RPMI8226 (cell line): ENCODE measurements around the gene CREB1.

Experiments
- DNase-seq: peaks from one replicate; pipeline ENCODE4 v3.0.0-alpha.2; 2015

Gene CREB1

DNA sequence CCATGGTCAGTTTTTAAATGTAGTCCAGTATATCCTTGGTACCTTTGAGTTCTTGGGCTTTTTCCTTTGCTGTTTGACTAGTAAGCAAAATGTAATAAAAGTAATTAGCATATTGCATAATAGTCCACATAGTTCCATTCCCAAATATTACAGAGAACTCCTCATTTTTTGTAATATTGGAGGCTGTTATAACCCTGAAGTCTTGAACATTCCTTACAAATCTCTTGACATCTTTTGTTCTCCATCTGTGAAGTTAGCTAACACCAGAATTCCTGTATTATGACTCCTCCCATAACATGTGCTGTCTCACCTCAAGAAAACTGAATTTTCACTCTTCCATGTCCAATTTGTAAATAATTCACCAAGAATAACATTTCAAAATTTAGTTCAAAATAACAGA is 17.1 kb downstream of the CREB1 start:
- no peak for DNase-seq

DNA sequence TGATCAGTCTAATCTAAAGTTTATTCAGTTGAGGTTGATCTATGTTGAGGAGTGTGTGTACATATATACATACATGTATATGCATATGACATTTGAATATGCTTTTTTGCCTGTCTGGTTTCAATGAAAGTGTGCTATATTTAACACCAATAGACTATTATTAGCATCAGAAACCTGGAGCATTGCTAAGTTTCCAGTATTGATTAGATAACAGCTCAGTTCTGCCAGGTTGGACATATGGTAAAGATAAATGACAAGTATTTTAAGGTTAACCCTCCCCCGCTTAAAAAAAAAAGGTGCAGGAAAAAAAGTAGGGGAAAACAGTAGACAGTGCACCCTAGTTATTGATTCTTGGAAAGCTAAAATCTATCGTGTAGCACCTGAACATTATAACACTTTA is 19.4 kb downstream of the CREB1 start:
- DNase-seq, result no peak

DNA sequence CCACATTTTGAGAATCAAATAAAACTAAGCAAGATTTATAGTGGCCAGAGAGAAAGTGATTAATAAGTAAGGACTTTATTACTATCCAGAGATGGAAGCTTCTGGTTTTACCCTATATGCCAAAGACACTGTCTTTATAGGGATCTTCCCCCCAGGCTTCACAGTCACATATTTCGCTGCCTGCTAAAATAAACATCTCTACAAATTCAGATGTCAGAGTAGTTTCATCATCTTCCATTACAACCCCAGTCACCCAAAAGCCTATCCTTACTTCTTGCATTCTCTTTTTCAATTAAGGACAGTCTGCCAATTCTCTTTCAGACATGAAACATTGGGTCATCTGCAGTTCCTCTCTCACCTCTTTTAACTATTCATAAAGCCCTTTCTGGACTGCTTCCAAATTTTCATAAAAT is 28.3 kb downstream of the CREB1 start:
- DNase-seq, result no peak

DNA sequence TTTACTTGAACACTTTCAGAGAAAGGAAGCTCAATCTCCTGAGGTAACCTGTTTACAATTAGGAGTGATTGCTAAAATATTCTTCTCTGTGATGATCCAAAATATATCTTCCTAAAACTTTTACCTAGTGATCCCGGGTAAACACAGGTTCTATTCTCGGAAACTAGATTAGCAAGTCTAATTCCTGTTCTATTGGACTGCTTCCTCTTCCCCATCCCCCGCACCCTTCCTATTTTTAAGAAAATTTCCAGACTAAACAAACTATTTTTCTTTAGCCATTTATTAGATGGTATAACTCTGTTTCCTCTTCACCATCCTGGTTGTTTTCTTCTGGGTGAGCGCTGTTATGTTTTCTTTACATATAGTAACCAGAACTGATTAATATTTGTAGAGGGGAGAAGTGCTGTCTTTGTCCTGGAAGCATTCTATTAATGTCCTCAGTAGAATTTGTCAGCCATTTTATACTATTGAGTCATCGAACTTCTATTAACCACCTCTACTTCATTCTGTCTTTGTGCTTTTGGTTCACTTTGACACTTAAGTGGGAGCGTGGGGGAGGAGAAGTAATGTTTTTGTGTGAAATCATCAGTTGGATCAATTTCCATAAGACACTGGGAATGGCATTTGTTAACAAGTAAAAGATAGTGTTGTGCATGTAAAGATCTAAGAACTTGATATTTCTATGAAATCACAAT is 31.8 kb downstream of the CREB1 start:
- no peak for DNase-seq

DNA sequence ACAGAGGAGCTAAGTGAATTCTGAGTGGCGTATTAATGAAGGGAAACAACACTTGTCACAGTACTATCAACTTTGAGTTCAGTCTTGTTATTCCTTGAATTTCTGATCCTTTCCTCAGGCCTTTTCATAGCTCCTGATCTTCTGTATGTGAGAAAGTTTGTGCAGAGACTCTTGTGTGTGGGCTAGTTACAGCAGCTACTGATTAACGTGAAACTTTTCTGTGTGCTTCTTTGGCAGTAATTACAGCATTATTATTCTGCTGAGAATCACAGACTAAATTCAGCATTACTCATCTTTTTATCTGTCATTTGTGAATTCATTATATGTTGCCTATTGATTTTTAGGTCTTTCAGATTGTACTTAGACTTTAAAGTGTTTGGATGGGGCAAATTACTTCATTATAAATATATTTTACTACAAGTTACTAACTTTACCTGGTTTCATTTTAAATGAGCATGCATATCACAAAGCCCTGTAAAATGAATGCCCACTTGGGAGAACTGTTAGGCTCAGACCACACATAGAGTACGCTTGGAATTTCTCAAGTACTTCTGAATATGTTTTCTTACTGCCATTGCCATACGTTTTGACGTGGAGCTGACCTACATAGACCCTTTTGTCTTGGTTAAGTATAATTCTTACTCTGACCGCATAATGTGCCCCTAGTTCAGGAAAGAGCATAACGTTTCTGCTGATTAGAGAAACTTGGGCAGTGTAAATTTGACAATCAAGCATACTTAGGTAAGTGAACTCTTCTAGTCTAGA is 36.2 kb downstream of the CREB1 start:
- no peak for DNase-seq

DNA sequence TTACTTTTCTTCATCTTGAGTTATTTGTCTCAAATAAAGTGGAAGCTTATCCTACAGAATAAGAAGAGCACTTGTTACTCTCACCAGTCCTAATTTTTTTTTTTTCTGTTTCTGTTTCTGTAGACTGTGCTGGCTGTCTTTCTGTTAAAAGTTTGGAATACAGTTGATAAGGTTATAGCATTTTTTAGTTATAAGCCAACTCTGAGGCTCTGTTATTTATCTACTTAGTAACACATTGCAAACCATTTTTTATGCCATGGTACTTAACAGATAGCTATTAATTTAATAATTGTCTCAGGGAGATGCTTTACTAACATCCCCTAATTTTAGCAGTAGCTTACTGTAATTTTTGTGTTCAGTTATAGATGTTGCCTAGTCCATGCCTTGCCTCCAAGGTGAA is 37.9 kb downstream of the CREB1 start:
- no peak for DNase-seq

DNA sequence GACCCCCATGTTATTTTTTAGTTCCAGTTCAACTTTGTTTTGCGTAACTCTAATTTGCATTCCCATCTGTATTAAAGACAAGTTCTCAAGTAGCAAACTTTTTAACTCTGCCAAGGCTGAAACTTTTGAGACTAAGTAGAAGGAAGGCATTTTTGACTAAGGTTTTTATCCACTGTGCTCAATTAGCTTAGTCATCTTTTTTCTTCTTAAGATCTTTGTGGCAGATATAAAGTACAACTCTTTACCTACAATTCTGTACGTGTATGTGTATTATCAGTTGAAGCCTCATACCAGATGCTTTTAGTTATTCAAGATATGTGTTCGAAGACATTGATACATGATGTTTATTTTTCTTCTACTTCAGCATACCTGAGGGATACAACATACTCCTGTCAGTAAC is 41.6 kb downstream of the CREB1 start:
- no peak for DNase-seq

DNA sequence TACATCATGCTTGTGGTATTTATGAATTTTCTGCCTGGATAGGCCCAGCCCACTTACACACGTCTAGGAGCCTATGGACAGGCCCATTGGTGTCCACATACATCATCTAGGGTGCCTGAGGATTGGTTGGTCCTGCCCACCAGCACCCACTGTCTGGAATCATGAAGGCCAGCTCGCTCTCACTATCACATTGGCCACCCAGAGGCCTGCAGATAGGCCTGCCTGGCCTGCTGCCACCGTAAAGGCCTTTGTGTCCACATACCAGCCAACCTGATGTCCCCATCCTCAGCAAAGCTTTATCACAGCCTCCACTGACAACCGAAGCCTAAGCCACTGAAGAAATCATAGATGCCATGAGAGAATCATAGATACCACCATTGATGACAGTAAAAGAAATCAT is 55.2 kb downstream of the CREB1 start:
- DNase-seq, result no peak

DNA sequence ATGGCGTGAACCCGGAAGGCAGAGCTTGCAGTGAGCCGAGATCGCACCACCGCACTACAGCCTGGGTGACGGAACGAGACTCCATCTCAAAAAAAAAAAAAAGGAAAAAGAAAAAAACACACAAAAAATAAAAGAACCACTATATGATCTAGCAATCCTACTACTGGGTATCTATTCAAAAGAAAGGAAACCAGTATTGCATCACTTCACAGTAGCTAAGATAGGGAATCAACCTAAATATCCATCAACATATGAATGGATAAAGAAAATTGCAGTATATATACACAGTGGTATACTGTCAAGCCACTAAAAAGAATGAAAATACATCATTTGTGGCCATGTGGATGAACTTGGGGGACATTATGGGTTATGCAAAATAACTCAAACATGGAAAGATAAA is 57.5 kb downstream of the CREB1 start:
- no peak for DNase-seq

DNA sequence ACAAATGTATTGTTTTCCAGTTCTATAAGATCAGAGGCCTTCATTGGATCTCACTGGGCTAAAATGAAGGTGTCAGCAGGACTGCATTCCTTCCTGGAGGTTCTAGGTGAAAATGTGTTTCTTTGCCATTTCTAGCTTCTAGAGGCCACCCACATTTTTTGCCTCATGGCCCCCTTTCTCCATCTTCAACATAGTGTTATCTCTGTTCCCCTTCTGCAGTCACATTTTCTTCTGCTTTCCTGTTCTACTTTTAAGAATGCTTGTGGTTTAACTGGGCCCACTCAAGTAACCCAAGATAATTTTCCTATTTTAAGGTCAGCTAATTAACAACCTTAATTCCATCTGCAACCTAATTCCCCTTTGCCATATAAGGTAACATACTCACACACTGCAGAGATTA is 59.4 kb downstream of the CREB1 start:
- no peak for DNase-seq

DNA sequence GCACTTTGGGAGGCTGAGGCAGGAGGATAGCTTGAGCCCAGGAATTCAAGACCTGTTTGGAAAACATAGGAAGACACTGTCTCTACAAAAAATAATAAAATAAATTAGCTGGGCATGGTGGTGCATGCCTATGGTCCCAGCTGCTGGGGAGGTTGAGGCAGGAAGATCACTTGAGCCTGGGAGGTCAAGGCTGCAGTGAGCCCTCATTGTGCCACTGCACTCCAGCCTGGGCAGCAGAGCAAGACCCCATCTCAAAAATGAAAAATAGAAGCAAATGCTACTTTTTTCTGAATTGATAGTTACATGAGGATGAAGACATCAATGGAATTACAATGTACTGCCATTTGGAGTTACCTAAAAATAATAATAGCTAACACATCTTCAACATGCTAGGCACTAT is 63.5 kb downstream of the CREB1 start:
- no peak for DNase-seq

DNA sequence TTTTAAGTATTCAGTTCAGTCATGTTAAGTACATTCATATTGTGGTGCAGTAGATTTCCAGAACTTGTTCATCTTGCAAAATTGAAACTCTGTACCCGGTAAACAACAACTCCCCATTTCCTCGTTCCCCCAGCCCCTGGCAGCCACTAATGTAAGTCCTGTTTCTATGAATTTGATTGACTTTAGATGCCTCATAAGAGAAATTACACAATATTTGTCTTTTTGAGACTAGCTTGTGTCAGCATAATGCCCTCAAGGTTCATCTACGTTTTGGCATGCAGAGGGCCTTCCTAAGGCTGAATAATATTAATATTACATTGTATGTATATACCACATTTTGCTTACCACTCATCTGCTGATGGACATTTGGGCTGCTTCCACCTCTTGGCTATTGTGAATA is 64.5 kb downstream of the CREB1 start:
- no peak for DNase-seq

DNA sequence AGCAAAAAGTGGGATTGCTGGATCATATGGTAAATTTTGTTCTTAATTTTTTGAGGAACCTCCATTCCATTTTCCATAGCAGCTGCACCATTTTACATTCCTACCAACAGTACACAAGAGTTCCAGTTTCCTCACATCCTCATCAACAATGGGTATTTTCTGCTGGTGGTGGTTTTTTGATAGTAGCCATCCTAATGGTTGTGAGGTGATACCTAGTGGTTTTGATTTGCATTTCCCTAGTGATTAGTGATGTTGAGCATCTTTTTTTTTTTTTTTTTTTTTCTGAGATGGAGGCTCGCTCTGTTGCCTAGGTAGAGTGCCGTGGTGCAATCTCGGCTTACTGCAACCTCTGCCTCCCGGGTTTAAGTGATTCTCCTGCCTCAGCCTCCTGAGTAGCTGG is 65.0 kb downstream of the CREB1 start:
- no peak for DNase-seq

DNA sequence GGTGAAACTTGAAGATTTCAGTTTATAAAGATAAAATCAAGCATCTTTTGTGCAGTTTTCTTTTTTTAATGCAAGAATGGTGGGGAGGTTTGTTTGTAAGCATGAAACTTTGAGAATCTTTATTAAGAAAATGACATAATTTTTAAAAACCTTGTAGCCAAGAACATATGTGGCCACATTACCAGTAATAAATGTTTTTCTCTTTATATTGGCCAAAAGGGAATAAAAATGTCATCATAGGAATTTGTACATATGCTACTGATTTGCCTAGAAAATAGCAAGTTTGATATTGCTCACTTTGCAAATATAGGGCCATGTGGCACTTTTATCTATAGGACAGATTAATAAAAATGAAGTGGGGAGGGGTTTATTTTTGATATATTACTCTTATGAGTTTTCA is 69.9 kb downstream of the CREB1 start:
- DNase-seq, result no peak

DNA sequence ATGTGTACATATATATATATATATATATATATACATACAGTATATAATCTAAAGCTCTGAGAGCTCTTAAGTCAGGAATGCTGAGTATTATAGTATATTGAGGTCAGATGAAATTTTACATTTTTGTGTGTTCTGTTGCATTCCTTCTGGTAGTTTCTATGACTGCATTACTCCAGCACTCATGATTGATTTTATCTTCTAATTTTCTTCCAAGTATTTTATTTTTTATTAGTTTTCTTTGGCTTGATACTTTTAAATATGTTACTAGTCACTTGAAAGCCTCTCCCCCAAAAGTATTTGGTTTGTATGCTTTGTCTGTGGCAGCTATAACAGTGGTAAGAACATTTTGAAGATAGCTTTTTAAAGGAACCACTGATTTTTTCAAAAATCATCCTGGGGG is 70.5 kb downstream of the CREB1 start:
- DNase-seq, result no peak

DNA sequence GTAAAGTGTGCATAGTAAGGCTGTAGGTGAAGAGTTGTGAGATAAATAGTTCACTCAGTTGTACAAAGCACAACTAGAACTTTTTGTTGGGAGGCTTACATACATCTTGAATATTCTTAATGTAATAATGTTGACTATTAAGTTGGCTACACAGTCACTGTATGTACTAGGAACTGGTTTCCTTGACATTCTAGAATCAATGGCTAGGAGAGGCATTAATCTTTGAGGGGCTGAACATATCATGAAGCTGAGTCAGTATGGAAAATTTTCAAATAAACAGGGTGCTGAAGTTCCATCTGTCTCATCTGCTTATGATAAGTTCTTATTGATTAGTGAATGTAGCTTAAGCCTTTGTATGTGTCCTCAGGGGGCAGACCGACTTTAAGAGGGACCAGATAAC is 72.0 kb downstream of the CREB1 start:
- no peak for DNase-seq

DNA sequence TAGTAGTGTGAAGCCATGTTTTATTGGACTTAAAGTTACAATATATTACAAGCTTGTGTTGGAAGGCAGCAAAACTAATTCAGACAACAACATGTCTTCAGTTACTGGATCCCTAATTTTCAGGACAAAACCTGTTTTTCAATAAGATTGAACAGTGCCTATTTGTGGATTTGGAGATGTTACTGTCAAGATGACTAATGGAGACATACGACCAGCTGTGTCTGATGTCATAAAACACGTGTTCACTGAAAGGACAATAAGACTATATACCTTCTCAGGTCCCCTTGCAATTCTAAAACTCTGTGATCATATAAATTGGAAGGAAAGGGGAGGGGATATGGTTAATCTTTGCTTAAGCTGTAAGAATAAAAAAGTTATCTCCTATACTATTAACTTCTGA is 73.7 kb downstream of the CREB1 start:
- no peak for DNase-seq

DNA sequence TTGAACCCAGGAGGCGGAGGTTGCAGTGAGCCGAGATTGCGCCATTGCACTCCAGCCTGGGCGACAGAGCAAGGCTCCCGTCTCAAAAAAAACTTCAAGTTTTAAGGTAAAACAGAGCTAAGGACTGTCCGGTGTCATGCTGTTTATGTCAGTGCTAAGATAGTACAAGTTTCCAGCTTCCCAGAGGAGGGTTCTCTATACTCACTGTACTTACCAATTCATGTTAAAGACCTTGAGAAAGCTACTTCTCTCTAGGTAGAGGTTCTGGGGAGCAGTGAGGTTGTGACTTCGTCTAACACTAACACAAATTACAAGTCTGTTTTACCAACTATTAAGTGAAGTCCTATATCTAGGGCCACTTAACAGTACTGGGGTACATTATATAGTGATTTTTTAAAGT is 76.6 kb downstream of the CREB1 start:
- DNase-seq, result no peak

DNA sequence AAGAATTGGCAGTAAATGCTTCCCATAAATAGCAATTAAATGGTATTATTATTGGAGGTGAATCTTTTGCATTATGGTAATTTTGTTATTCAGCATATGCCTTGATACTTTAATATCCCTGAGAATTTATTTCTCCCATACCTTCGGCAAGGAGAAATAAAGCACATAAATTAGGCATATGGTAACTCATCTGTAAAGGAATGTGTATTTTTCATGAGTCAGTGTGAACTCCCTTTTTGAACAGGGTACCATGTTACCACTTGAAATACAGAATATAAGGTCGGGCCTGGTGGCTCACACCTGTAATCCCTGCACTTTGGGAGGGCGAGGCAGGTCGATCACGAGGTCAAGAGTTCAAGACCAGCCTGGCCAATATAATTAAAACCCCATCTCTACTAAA is 77.1 kb downstream of the CREB1 start:
- no peak for DNase-seq

DNA sequence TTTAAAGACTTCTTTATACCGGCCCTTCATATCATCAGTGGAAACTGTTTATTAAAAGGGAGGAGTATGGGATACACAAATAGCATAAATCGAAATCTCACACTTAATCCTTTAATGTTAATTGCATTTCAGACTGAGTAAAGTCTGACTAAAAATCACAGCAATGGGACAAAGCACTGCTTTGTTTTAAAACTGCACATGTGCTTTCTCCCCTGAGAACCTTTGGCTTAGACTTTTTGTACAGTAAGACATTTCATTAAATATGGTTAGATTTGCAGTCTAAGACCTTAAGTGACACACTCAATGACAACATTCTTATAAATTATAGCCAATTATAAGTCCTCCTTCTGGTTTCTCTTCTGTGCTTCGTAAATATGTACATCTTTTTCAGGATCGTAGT is 83.0 kb downstream of the CREB1 start:
- DNase-seq, result no peak

DNA sequence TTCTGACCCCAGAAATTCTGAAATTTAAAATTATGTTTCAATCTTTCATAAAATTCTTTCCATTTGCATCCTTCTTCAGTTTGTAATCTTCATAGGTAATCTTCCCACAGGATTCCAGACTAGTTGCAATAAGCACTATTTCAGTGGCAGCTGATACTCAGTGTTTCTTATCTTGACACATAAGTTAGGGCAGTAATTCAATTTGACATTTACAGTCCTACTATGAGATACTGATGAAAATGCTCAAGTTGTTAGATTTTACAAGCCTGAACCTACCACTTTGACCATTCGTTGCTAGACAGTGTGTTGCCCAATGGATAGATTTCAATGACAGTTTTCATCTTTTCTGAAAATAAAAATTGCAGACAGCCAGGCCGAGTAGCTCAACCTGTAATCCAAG is 85.1 kb downstream of the CREB1 start:
- DNase-seq, result no peak

DNA sequence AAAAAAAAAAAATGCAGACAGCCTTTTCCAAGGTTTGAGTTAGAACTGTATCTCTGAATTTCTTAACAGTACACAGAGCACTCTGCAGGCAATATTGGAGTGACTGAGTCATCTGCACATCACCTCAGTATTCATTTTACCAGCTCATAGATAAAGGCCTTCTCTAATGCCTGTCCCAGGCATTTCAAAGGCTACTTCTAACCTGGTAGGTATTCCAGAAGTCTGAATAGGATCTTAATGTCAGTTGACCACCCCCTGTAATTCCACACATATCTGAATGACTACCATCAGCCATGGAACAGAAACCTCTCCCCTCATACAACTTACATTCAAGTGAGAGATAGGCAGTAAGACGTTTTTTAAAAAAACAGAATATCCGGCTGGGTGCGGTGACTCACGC is 86.4 kb downstream of the CREB1 start:
- no peak for DNase-seq

DNA sequence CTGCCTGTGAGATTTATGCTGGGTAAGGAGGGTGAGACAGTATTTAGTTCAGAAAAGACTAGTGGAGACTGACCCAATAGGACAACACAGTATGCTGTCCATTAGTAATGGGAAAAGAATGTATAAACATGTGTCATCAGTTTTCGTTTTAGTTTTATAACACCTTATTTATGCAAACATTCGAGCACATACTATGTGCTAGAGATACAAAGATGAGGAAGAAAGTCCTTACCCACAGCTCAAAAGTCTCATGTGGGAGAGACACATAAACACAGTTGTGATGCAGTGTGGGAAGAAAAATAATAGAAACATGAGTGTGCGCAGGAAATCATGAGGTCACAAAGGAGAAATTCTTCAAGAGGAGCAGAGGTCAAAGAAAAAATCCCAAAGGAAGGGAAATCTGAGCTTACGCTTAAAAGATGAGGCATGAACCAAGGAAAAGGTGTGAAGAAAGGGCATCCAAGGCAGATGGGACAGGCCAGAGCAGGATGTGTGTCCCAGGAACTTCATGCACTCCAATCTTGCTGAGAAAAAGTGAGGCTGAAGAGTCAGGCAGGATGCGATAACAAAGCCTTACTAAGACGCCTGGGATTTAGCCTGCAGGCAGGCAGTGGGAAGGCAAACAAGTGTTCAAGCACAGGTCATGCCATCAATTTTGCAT is 87.4 kb downstream of the CREB1 start:
- no peak for DNase-seq

DNA sequence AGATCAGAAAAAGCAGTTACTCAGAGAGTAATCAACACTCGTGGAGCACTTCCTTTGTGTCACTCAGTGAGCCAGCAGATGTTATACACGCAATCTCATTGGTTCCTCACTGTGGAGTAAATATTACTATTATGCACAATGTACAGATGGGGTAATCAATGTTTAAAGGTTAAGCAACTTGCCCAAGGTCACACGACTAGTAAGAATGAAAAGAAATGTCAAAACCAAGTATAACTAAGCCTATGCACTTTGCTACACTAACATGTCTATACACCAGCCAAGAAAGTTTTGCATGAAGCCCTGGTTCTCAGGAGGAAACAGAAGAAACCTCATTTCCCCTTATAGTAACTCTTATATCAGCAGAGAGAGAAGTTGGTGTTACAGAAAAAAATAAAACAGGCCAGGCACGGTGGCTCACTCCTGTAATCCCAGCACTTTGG is 90.0 kb downstream of the CREB1 start:
- DNase-seq, result no peak
